ENCODE results near the gene DDAH2.

The DDAH2 gene, protein sequence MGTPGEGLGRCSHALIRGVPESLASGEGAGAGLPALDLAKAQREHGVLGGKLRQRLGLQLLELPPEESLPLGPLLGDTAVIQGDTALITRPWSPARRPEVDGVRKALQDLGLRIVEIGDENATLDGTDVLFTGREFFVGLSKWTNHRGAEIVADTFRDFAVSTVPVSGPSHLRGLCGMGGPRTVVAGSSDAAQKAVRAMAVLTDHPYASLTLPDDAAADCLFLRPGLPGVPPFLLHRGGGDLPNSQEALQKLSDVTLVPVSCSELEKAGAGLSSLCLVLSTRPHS

DNA sequence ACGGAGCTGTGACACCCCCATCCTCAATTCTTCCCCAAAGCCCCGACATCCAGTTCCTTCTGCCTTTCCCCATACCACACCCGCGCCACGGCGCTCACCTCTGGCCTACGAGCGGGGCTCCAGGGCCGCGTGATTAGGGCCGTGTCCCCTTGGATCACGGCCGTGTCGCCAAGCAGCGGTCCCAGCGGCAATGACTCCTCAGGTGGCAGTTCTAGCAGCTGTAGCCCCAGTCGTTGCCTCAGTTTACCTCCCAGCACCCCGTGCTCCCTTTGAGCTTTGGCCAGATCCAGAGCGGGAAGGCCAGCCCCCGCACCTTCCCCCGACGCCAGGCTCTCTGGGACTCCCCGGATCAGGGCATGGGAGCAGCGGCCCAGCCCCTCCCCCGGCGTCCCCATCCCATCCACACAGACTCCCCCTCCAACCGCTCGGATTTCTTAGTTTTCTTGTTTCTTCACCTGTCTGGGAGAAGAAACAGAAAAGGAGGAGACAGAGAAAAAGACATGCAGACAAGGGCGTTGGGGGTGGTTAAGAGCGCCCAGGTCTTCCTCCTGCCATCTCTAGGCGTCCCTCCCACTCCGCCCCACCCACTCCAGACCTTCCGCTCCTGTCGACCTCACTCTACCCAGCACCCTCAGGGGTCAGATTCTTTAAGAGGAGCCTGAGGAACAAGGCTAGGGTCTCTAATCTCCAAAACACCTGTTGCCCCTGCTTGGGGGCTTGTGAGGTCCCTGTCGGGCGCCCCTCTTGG lies at the start of gene DDAH2:
Gene DDAH2 (minus strand): TSS at position 533 of the 748 bp plus-strand sequence. CDS start 138 bp downstream, at position 395.
- peaks cover 5% of the 10 kb centered on the region for H3K4me1 ChIP-seq (ENCODE audit: insufficient read depth, insufficient read length)
- H3K9ac ChIP-seq (ENCODE audit: insufficient read length, low read depth) = peak within 1 kb of the TSS; percentile 83
- no peaks in the 10 kb centered on the region for H3K9me3 ChIP-seq (ENCODE audit: insufficient read depth, low read length)
- H3K36me3 ChIP-seq (ENCODE audit: insufficient read depth, insufficient read length, low read length) = peaks cover 68% of the 10 kb centered on the region
- no peaks in the 10 kb centered on the region for H3K27me3 ChIP-seq (ENCODE audit: insufficient read depth, insufficient read length)
- TF ChIP-seq YY1 (IDR thresholded peaks at IDR 0.05; ENCODE audit: insufficient read depth, insufficient read length) (no peak), ZNF274 (IDR thresholded peaks at IDR 0.05; ENCODE audit: low read depth, low read length) (no peak)
- DNase-seq (ENCODE audit: low read depth, low spot score) = no peak
- peak within 1 kb of the TSS; percentile 66 for H3K4me3 ChIP-seq (ENCODE audit: insufficient read length, low read depth)

DNA sequence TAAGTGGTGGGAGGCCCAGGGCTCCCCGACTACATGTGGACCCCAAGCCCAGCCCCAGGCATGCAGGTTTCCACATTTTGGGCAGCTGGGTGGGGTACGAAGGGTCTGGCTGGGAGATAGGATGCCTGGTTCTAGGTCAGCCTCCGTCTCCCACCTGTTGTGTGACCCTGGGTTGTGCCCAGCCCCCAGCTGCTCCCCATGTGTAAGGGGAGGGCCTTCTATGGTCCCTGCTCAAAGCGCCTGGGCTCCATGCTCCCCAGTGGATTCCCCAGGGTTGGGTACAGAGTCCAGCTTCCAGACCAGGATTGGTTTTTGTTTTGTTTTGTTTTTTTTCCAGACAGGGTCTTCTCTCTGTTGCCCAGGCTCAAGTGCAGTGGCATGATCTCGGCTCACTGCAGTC lies 49.1 kb upstream of the DDAH2 start:
- Histone ChIP-seq H3K9ac (ENCODE audit: insufficient read length, low read depth) (no peak overlapping the region), H3K36me3 (ENCODE audit: insufficient read depth, insufficient read length, low read length) (peaks cover 62% of the 10 kb centered on the region), H3K9me3 (ENCODE audit: insufficient read depth, low read length) (no peaks in the 10 kb centered on the region), H3K4me3 (ENCODE audit: insufficient read length, low read depth) (no peak overlapping the region), H3K27me3 (ENCODE audit: insufficient read depth, insufficient read length) (no peaks in the 10 kb centered on the region), H3K4me1 (ENCODE audit: insufficient read depth, insufficient read length) (peaks cover 3% of the 10 kb centered on the region)
- DNase-seq (ENCODE audit: low read depth, low spot score) = no peak
- TF ChIP-seq YY1 (IDR thresholded peaks at IDR 0.05; ENCODE audit: insufficient read depth, insufficient read length) (no peak), SUZ12 (IDR thresholded peaks at IDR 0.05; ENCODE audit: extremely low read depth, insufficient read depth, insufficient read length) (no peak), ZNF274 (IDR thresholded peaks at IDR 0.05; ENCODE audit: low read depth, low read length) (no peak)

DNA sequence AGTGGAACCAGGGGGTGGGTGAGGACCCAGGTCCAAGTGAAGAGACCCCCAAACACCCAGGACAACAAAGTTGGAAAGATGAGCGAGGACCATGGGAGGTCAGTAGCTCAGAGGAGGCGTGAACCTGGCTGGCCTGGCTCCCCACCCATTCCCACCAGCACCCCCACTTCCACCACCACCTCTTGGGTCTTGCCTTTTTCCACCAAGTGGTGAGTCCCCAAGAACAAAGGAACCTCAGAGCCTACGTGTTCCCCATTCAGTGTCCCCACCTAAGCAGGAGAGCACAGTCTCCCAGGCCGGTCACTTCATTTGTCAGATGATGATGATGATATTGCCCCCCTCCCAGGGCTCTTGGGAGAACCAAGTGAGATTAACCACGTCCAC lies 48.6 kb upstream of the DDAH2 start:
- DNase-seq (ENCODE audit: low read depth, low spot score) = no peak
- no peak overlapping the region for H3K4me3 ChIP-seq (ENCODE audit: insufficient read length, low read depth)
- peaks cover 3% of the 10 kb centered on the region for H3K4me1 ChIP-seq (ENCODE audit: insufficient read depth, insufficient read length)
- peaks cover 57% of the 10 kb centered on the region for H3K36me3 ChIP-seq (ENCODE audit: insufficient read depth, insufficient read length, low read length)
- no peaks in the 10 kb centered on the region for H3K9me3 ChIP-seq (ENCODE audit: insufficient read depth, low read length)
- no peaks in the 10 kb centered on the region for H3K27me3 ChIP-seq (ENCODE audit: insufficient read depth, insufficient read length)
- TF ChIP-seq ZNF274 (IDR thresholded peaks at IDR 0.05; ENCODE audit: low read depth, low read length) = no peak
- TF ChIP-seq YY1 (IDR thresholded peaks at IDR 0.05; ENCODE audit: insufficient read depth, insufficient read length) = no peak
- no peak overlapping the region for H3K9ac ChIP-seq (ENCODE audit: insufficient read length, low read depth)

DNA sequence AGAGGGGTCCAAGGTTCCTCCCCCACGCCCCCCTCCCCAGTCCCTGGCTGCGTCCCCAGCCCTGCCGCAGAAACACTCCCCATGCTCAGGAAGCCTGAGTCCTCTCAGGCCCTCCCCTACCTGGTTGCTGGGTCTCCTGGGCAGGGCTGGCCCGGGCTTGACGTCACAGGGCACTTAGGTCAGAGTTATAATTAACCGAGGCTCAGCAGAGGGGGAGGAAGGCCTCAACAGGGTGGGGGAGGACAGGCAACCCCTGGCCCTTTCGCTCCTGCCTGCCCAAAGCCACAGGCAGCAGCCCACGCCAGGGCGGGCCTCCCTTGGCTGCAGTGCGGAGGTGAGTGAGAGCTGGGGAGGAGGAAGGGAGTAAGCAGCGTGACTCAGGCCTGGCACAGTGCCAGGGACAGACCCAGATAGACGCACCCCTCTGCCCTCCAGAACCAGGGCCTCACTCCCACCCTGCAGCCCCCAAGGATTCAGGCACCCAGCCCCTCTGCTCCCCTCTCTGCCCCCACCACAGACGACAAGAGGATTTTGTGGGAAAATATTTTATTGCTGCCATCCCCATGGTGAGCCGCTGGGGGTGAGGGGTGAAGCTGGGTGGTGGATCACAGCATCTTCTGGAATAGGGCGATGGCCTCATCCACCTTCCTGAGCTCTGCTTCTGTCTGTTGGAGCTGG lies 48.0 kb upstream of the DDAH2 start, which contains the start of gene VWA7:
Gene VWA7 (minus strand): TSS at position 340 of the 678 bp plus-strand sequence. CDS start 549 bp downstream, outside the sequence.
- Histone ChIP-seq H3K36me3 (ENCODE audit: insufficient read depth, insufficient read length, low read length) (peaks cover 52% of the 10 kb centered on the region), H3K27me3 (ENCODE audit: insufficient read depth, insufficient read length) (no peaks in the 10 kb centered on the region), H3K9me3 (ENCODE audit: insufficient read depth, low read length) (no peaks in the 10 kb centered on the region), H3K4me1 (ENCODE audit: insufficient read depth, insufficient read length) (peaks cover 3% of the 10 kb centered on the region), H3K4me3 (ENCODE audit: insufficient read length, low read depth) (no peak within 1 kb of the TSS), H3K9ac (ENCODE audit: insufficient read length, low read depth) (no peak within 1 kb of the TSS)
- no peak for DNase-seq (ENCODE audit: low read depth, low spot score)
- no peak for TF ChIP-seq YY1 (IDR thresholded peaks at IDR 0.05; ENCODE audit: insufficient read depth, insufficient read length)
- no peak for TF ChIP-seq SUZ12 (IDR thresholded peaks at IDR 0.05; ENCODE audit: extremely low read depth, insufficient read depth, insufficient read length)
- no peak for TF ChIP-seq ZNF274 (IDR thresholded peaks at IDR 0.05; ENCODE audit: low read depth, low read length)

DNA sequence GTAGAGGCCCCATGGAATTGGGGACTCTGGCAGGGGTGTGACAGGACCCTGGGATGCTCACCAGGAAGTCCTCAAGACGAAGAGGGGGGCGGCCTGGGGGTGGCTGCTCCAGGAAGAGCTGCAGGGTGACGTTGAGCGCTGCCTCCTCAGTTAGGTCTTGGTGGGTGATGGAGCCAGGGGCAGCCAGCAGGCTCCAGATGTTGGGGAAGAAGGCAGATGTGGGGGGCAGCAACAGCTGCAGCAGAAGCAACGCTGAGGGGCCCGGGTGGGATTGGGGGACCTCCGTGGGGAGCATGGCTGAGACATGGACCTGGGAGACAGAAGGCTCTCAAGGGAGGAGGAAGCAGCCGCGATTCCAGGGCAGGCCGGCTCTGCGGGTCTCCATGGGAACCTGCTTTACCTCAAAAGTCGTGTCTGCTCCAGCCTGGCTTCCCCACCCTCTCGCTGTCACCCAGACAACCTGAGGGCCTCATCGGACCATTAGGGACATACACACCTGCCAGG lies 47.4 kb upstream of the DDAH2 start:
- Histone ChIP-seq H3K36me3 (ENCODE audit: insufficient read depth, insufficient read length, low read length) (peaks cover 46% of the 10 kb centered on the region), H3K4me1 (ENCODE audit: insufficient read depth, insufficient read length) (peaks cover 3% of the 10 kb centered on the region), H3K9ac (ENCODE audit: insufficient read length, low read depth) (no peak overlapping the region), H3K27me3 (ENCODE audit: insufficient read depth, insufficient read length) (no peaks in the 10 kb centered on the region), H3K9me3 (ENCODE audit: insufficient read depth, low read length) (no peaks in the 10 kb centered on the region), H3K4me3 (ENCODE audit: insufficient read length, low read depth) (no peak overlapping the region)
- TF ChIP-seq YY1 (IDR thresholded peaks at IDR 0.05; ENCODE audit: insufficient read depth, insufficient read length) = no peak
- TF ChIP-seq SUZ12 (IDR thresholded peaks at IDR 0.05; ENCODE audit: extremely low read depth, insufficient read depth, insufficient read length) = no peak
- TF ChIP-seq ZNF274 (IDR thresholded peaks at IDR 0.05; ENCODE audit: low read depth, low read length) = no peak
- no peak for DNase-seq (ENCODE audit: low read depth, low spot score)

DNA sequence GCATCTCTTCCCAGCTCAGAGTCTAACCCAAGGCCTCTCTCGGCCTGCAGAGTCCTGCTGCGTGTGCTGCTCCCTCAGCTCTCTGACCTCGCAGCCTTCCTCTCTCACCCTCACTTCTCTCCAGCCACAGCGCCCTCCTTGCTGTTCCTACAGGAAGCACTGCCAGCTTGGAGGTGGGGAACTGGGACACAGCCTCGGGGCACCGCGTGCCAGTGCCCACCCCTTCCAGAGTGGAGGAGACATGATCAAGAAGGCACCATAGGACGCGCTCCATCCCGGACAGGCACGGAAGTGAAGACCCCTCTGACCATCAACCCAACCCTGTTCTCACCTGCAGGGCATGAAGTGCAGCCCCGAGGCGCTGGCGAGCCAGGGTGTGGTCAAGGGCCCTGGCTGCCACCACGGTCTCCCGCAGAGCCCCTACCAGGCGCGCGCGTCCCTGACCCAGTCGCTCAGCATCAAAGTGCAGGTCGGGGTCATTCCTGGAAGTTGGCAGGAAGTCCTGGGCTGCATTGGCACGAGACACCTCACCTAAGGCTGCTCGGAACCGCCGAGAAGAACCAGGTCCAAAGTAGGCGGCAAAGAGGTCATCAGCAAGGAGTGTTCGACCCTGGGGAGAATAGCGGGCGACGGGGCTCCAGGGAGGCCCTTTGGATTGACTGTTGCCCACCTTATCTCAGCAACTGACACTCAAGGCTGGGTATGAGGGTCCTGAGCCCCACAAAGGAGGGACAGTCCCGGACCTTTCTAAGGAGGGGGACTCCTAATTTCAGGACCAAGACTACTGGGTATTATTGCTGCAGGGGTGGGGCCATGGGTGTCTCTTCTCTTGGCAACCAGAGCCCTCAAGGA lies 46.8 kb upstream of the DDAH2 start:
- Histone ChIP-seq H3K27me3 (ENCODE audit: insufficient read depth, insufficient read length) (no peaks in the 10 kb centered on the region), H3K9me3 (ENCODE audit: insufficient read depth, low read length) (no peaks in the 10 kb centered on the region), H3K4me3 (ENCODE audit: insufficient read length, low read depth) (no peak overlapping the region), H3K4me1 (ENCODE audit: insufficient read depth, insufficient read length) (peaks cover 3% of the 10 kb centered on the region), H3K9ac (ENCODE audit: insufficient read length, low read depth) (no peak overlapping the region), H3K36me3 (ENCODE audit: insufficient read depth, insufficient read length, low read length) (peaks cover 39% of the 10 kb centered on the region)
- DNase-seq (ENCODE audit: low read depth, low spot score) = no peak
- no peak for TF ChIP-seq SUZ12 (IDR thresholded peaks at IDR 0.05; ENCODE audit: extremely low read depth, insufficient read depth, insufficient read length)
- no peak for TF ChIP-seq ZNF274 (IDR thresholded peaks at IDR 0.05; ENCODE audit: low read depth, low read length)
- TF ChIP-seq YY1 (IDR thresholded peaks at IDR 0.05; ENCODE audit: insufficient read depth, insufficient read length) = no peak

Data from NT2/D1 (cell line).